Measurements from ENCODE around the gene TRIO. TPM values are rescaled to one million over a fixed set of nuclear protein-coding genes. Genes with fewer than 3 reads are reported as not detected.

The TRIO gene
- total RNA-seq, 1 experiment from 2014 or later: 211 TPM

- Histone ChIP-seq H3K9me3 (ENCODE audit: low read length) (no peaks in the 10 kb centered on the region), H3K27ac (ENCODE audit: low read length) (no peak overlapping the region), H3K9ac (ENCODE audit: low read length) (no peak overlapping the region), H3K4me2 (ENCODE audit: low read length) (no peak overlapping the region), H3F3A (ENCODE audit: low read length, unreplicated experiment) (peaks cover 3% of the 10 kb centered on the region), H3K4me1 (ENCODE audit: insufficient read depth, low read length) (peaks cover 8% of the 10 kb centered on the region; the same call in 1 of the 2 replicates), H3K27me3 (ENCODE audit: low read length) (no peaks in the 10 kb centered on the region), H3K9me2 (replicated peaks; ENCODE audit: low read length) (no peaks in the 10 kb centered on the region), H3K36me3 (ENCODE audit: low read depth, low read length) (no peaks in the 10 kb centered on the region), H3K79me2 (ENCODE audit: low read length) (peaks cover 100% of the 10 kb centered on the region), H4K20me1 (ENCODE audit: low read length) (peaks cover 49% of the 10 kb centered on the region; the same call in 1 of the 2 replicates), H3K4me3 (ENCODE audit: low read length) (no peak overlapping the region), H2AFZ (ENCODE audit: low read length) (no peak overlapping the region)
- intact Hi-C loops (cut with micrococcal nuclease): no loop called here
- DNase-seq (no peak), ATAC-seq (no peak)
- CTCF ChIA-PET: no interaction called here
- no TSS peak for BruUV-seq (replicated peaks)
- TF ChIP-seq CTCF (conservative IDR thresholded peaks at IDR 0.05; ENCODE audit: low read depth, low read length) (no peak), EZH2phosphoT487 (IDR thresholded peaks at IDR 0.05; ENCODE audit: borderline replicate concordance, low read length) (no peak), EZH2 (IDR thresholded peaks at IDR 0.05; ENCODE audit: low read length, unreplicated experiment) (no peak)
- POLR2A ChIA-PET (ENCODE audit: unreplicated experiment): interaction anchor here (0.6 kb wide), 1 partner anchor 41 kb away, joined by 5 read pairs; no protein-coding TSS in a partner anchor
Measured at GRCh38 chr5:14245132-14245925, 102.2 kb downstream of the TRIO start.

GRCh38 chr5:14246350-14247053 lies 103.4 kb downstream of the TRIO start:
- intact Hi-C loops (cut with micrococcal nuclease): no loop called here
- H3K9me2 ChIP-seq (replicated peaks; ENCODE audit: low read length): no peaks in the 10 kb centered on the region
- no peaks in the 10 kb centered on the region for H3K36me3 ChIP-seq (ENCODE audit: low read depth, low read length)
- H2AFZ ChIP-seq (ENCODE audit: low read length): no peak overlapping the region
- peaks cover 100% of the 10 kb centered on the region for H3K79me2 ChIP-seq (ENCODE audit: low read length)
- no peak for TF ChIP-seq CTCF (conservative IDR thresholded peaks at IDR 0.05; ENCODE audit: low read depth, low read length)
- TF ChIP-seq EZH2phosphoT487 (IDR thresholded peaks at IDR 0.05; ENCODE audit: borderline replicate concordance, low read length): no peak
- no peak overlapping the region for H3K4me2 ChIP-seq (ENCODE audit: low read length)
- peaks cover 46% of the 10 kb centered on the region; the same call in 1 of the 2 replicates for H4K20me1 ChIP-seq (ENCODE audit: low read length)
- CTCF ChIA-PET: no interaction called here
- no peak for DNase-seq
- no peak for ATAC-seq
- no peak overlapping the region for H3K27ac ChIP-seq (ENCODE audit: low read length)
- POLR2A ChIA-PET (ENCODE audit: unreplicated experiment): no interaction called here
- no peak overlapping the region for H3K4me3 ChIP-seq (ENCODE audit: low read length)
- H3F3A ChIP-seq (ENCODE audit: low read length, unreplicated experiment): no peaks in the 10 kb centered on the region
- BruUV-seq (replicated peaks): no TSS peak
- no peaks in the 10 kb centered on the region for H3K9me3 ChIP-seq (ENCODE audit: low read length)
- no peak overlapping the region for H3K9ac ChIP-seq (ENCODE audit: low read length)
- no peaks in the 10 kb centered on the region for H3K27me3 ChIP-seq (ENCODE audit: low read length)
- H3K4me1 ChIP-seq (ENCODE audit: insufficient read depth, low read length): 0 out of 2 replicates have a peak, but pooled peaks cover 4% of the 10 kb centered on the region

DNA sequence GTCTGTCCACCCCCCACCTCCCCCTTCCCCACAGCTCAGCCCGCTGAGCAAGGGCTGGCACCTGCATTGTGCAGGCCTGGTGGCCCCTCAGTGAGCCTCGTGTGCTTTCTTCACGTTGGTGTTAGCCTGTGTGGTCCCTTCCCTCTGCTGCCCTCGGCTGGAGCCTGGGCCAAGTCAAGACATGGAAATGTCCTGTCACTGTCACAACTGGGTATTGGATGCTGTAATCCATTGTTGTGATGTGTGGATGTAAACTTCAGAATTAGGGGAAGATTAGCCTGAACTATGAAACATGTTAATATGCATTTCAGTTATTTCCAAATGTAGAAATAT lies 103.9 kb downstream of the TRIO start:
- peaks cover 100% of the 10 kb centered on the region for H3K79me2 ChIP-seq (ENCODE audit: low read length)
- DNase-seq (no peak), ATAC-seq (no peak)
- BruUV-seq (replicated peaks): no TSS peak
- H2AFZ ChIP-seq (ENCODE audit: low read length): no peak overlapping the region
- H3K27me3 ChIP-seq (ENCODE audit: low read length): no peaks in the 10 kb centered on the region
- ChIA-PET POLR2A (ENCODE audit: unreplicated experiment) (no interaction called here), CTCF (no interaction called here)
- no peaks in the 10 kb centered on the region for H3K36me3 ChIP-seq (ENCODE audit: low read depth, low read length)
- H4K20me1 ChIP-seq (ENCODE audit: low read length): peaks cover 43% of the 10 kb centered on the region; the same call in 1 of the 2 replicates
- H3K27ac ChIP-seq (ENCODE audit: low read length): no peak overlapping the region
- H3F3A ChIP-seq (ENCODE audit: low read length, unreplicated experiment): no peaks in the 10 kb centered on the region
- H3K4me3 ChIP-seq (ENCODE audit: low read length): no peak overlapping the region
- no peak overlapping the region for H3K4me2 ChIP-seq (ENCODE audit: low read length)
- no peak overlapping the region for H3K9ac ChIP-seq (ENCODE audit: low read length)
- no peak for TF ChIP-seq EZH2phosphoT487 (IDR thresholded peaks at IDR 0.05; ENCODE audit: borderline replicate concordance, low read length)
- TF ChIP-seq EZH2 (IDR thresholded peaks at IDR 0.05; ENCODE audit: low read length, unreplicated experiment): no peak
- TF ChIP-seq CTCF (conservative IDR thresholded peaks at IDR 0.05; ENCODE audit: low read depth, low read length): no peak
- 0 out of 2 replicates have a peak, but pooled peaks cover 4% of the 10 kb centered on the region for H3K4me1 ChIP-seq (ENCODE audit: insufficient read depth, low read length)
- intact Hi-C loops (cut with micrococcal nuclease): no loop called here
- no peaks in the 10 kb centered on the region for H3K9me2 ChIP-seq (replicated peaks; ENCODE audit: low read length)
- no peaks in the 10 kb centered on the region for H3K9me3 ChIP-seq (ENCODE audit: low read length)
